Measurements from ENCODE around the gene VAC14. TPM values are rescaled to one million over a fixed set of nuclear protein-coding genes. Genes with fewer than 3 reads are reported as not detected.

The VAC14 gene
- total RNA-seq, 4 donors from 2014 or later, result 39.5 to 65.5 (median 45.4) TPM

DNA sequence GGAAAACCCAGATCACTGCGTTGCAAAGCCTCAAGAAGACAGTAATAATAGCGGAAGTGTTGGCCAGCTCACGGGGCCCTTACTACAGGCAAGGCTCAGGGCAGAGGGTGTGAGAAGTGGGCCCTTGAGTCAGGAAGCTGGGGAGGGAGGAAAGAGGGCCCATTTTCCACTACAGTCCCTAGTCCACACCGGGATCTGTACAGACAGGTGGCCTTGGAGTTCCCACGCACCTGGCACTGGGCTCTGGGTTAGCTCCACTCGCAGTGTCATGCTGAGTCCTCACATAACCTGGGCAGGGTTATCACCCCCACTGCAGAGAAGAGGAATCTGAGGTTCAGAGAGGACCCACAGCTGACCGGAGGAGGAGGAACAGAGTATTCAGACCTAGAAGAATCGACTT, 98.3 kb downstream of the VAC14 start:
- Histone ChIP-seq H3K4me1 (peaks cover 98% of the 10 kb centered on the region), H3K9me3 (no peaks in the 10 kb centered on the region), H3K36me3 (no peaks in the 10 kb centered on the region), H3K4me3 (no peak overlapping the region), H3K27me3 (no peaks in the 10 kb centered on the region), H3K27ac (peak overlapping the region; percentile 90)
- TF ChIP-seq POLR2AphosphoS5 (IDR thresholded peaks at IDR 0.05), result no peak
- TF ChIP-seq POLR2A (IDR thresholded peaks at IDR 0.05), result no peak
- no peak for DNase-seq (ENCODE audit: low spot score in 2 of 2)
- 58% methylated on average over 8 of the region's 8 CpGs for WGBS

DNA sequence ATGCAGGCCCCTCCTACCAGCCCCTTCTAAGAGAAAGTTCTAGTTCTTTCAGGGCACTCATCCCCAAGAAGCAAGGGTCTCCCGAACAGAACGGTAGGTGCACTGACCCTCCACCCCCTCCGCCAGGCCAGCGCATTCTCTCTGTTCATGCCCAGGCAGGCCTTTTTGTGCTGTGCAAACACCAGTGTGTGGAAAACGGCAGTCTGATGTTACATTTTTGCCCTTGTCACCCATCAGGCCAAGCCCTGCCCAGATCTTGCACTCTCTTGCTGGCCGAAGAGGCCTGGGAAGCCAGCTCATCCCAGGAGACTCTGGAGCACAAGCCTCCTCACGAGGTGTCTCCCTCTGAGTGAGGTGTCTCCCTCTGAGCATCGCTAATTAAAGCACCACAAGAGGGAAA, 99.0 kb downstream of the VAC14 start:
- H3K36me3 ChIP-seq, result no peaks in the 10 kb centered on the region
- no peak for DNase-seq (ENCODE audit: low spot score in 2 of 2)
- H3K27me3 ChIP-seq, result no peaks in the 10 kb centered on the region
- 56% methylated on average over 8 of the region's 8 CpGs for WGBS
- no peak for TF ChIP-seq EP300 (IDR thresholded peaks at IDR 0.05)
- TF ChIP-seq POLR2AphosphoS5 (IDR thresholded peaks at IDR 0.05), result no peak
- TF ChIP-seq, protein P1, sequence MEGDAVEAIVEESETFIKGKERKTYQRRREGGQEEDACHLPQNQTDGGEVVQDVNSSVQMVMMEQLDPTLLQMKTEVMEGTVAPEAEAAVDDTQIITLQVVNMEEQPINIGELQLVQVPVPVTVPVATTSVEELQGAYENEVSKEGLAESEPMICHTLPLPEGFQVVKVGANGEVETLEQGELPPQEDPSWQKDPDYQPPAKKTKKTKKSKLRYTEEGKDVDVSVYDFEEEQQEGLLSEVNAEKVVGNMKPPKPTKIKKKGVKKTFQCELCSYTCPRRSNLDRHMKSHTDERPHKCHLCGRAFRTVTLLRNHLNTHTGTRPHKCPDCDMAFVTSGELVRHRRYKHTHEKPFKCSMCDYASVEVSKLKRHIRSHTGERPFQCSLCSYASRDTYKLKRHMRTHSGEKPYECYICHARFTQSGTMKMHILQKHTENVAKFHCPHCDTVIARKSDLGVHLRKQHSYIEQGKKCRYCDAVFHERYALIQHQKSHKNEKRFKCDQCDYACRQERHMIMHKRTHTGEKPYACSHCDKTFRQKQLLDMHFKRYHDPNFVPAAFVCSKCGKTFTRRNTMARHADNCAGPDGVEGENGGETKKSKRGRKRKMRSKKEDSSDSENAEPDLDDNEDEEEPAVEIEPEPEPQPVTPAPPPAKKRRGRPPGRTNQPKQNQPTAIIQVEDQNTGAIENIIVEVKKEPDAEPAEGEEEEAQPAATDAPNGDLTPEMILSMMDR (IDR thresholded peaks at IDR 0.05), result no peak
- no peak for TF ChIP-seq POLR2A (IDR thresholded peaks at IDR 0.05)
- peak overlapping the region; percentile 90 for H3K27ac ChIP-seq
- peaks cover 98% of the 10 kb centered on the region for H3K4me1 ChIP-seq
- no peak overlapping the region for H3K4me3 ChIP-seq
- no peaks in the 10 kb centered on the region for H3K9me3 ChIP-seq

GRCh38 chr16:70701596-70701995, 99.4 kb downstream of the VAC14 start:
- WGBS, result 76% methylated on average over 9 of the region's 9 CpGs
- no peak overlapping the region for H3K4me3 ChIP-seq
- H3K9me3 ChIP-seq, result no peaks in the 10 kb centered on the region
- peaks cover 98% of the 10 kb centered on the region for H3K4me1 ChIP-seq
- no peak for DNase-seq (ENCODE audit: low spot score in 2 of 2)
- no peaks in the 10 kb centered on the region for H3K36me3 ChIP-seq
- H3K27ac ChIP-seq, result peak overlapping the region; percentile 90
- no peaks in the 10 kb centered on the region for H3K27me3 ChIP-seq
- no peak for TF ChIP-seq EP300 (IDR thresholded peaks at IDR 0.05)
- no peak for TF ChIP-seq POLR2A (IDR thresholded peaks at IDR 0.05)
- TF ChIP-seq POLR2AphosphoS5 (IDR thresholded peaks at IDR 0.05), result no peak
- TF ChIP-seq, protein P1 (IDR thresholded peaks at IDR 0.05), result no peak

GRCh38 chr16:70701036-70701435, 99.9 kb downstream of the VAC14 start:
- H3K27ac ChIP-seq, result peak overlapping the region; percentile 77
- TF ChIP-seq POLR2AphosphoS5 (IDR thresholded peaks at IDR 0.05), result no peak
- TF ChIP-seq EP300 (IDR thresholded peaks at IDR 0.05), result no peak
- TF ChIP-seq, protein P1 (IDR thresholded peaks at IDR 0.05), result no peak
- H3K4me1 ChIP-seq, result peaks cover 98% of the 10 kb centered on the region
- no peaks in the 10 kb centered on the region for H3K36me3 ChIP-seq
- no peaks in the 10 kb centered on the region for H3K9me3 ChIP-seq
- DNase-seq (ENCODE audit: low spot score in 2 of 2), result no peak
- H3K4me3 ChIP-seq, result no peak overlapping the region
- H3K27me3 ChIP-seq, result no peaks in the 10 kb centered on the region
- 77% methylated on average over 3 of the region's 3 CpGs for WGBS

GRCh38 chr16:70700101-70701020, 100.6 kb downstream of the VAC14 start:
- Histone ChIP-seq H3K4me1 (peaks cover 100% of the 10 kb centered on the region), H3K36me3 (no peaks in the 10 kb centered on the region), H3K4me3 (no peak overlapping the region), H3K27ac (peak overlapping the region; percentile 77), H3K27me3 (no peaks in the 10 kb centered on the region), H3K9me3 (no peaks in the 10 kb centered on the region)
- WGBS, result 53% methylated on average over 29 of the region's 30 CpGs
- TF ChIP-seq POLR2AphosphoS5 (IDR thresholded peaks at IDR 0.05) (no peak), EP300 (IDR thresholded peaks at IDR 0.05) (no peak), POLR2A (IDR thresholded peaks at IDR 0.05) (no peak)
- TF ChIP-seq, protein P1 (IDR thresholded peaks at IDR 0.05), result no peak
- no peak for DNase-seq (ENCODE audit: low spot score in 2 of 2)

Data from suprapubic skin (tissue), 4 donors.